Measurements from ENCODE around the gene XRCC4.
"Not testable (repeated sequence)": the region's sequence is repeated elsewhere in the genome, so short reads cannot be mapped to it uniquely, and the experiment has no call there.

XRCC4 gene

GRCh38 chr5:83076742-83077661 lies at the start of gene XRCC4, which contains the start of gene TMEM167A:
Gene XRCC4, plus strand, starts transcription at chr5:83077547. Its CDS starts 27,373 bp downstream, at chr5:83104920.
Gene TMEM167A, minus strand, starts transcription at chr5:83077394. Its CDS starts 71 bp downstream, at chr5:83077323.
- peak; percentile 89 to 98 (median 98) for DNase-seq

GRCh38 chr5:83029912-83030311 lies 47.4 kb upstream of the XRCC4 start:
- no peak for DNase-seq

- DNase-seq = no peak
Measured at GRCh38 chr5:83031381-83031780, 46.0 kb upstream of the XRCC4 start.

- DNase-seq = peak; percentile 57 to 92 (median 92)
Measured at GRCh38 chr5:83034036-83034435, 43.3 kb upstream of the XRCC4 start.

- DNase-seq = peak; percentile 30 to 84 (median 81)
Measured at GRCh38 chr5:83034528-83035207, 42.7 kb upstream of the XRCC4 start.

- peak; percentile 34 to 72 (median 68) for DNase-seq
Measured at GRCh38 chr5:83035373-83036100, 41.8 kb upstream of the XRCC4 start.

- no peak for DNase-seq
Measured at GRCh38 chr5:83036991-83037575, 40.3 kb upstream of the XRCC4 start.

- DNase-seq = no peak
Measured at GRCh38 chr5:83038924-83039323, 38.4 kb upstream of the XRCC4 start.

GRCh38 chr5:83042507-83042906 lies 34.8 kb upstream of the XRCC4 start:
- no peak for DNase-seq

GRCh38 chr5:83044926-83045325 lies 32.4 kb upstream of the XRCC4 start:
- DNase-seq = no peak

- no peak for DNase-seq
Measured at GRCh38 chr5:83048277-83048676, 29.1 kb upstream of the XRCC4 start.

- no peak for DNase-seq
Measured at GRCh38 chr5:83048811-83049210, 28.5 kb upstream of the XRCC4 start.

GRCh38 chr5:83049370-83049885 lies 27.9 kb upstream of the XRCC4 start:
- no peak for DNase-seq

- no peak for DNase-seq
Measured at GRCh38 chr5:83050723-83051340, 26.5 kb upstream of the XRCC4 start.

- no peak for DNase-seq
Measured at GRCh38 chr5:83055166-83055565, 22.2 kb upstream of the XRCC4 start.

- DNase-seq = no peak
Measured at GRCh38 chr5:83058726-83059125, 18.6 kb upstream of the XRCC4 start.

GRCh38 chr5:83059341-83059740 lies 18.0 kb upstream of the XRCC4 start:
- DNase-seq = no peak

GRCh38 chr5:83066548-83067110 lies 10.7 kb upstream of the XRCC4 start:
- no peak for DNase-seq

GRCh38 chr5:83067377-83067776 lies 10.0 kb upstream of the XRCC4 start:
- not testable (repeated sequence) for DNase-seq

GRCh38 chr5:83069096-83069799 lies 8.1 kb upstream of the XRCC4 start:
- no peak for DNase-seq

Data from NCI-H1417 (cell line).